Left ventricle myocardium inferior (tissue), 1 donor: Measurements from ENCODE around the gene RRAGC. TPM values are rescaled to one million over a fixed set of nuclear protein-coding genes. Genes with fewer than 3 reads are reported as not detected.

Experiments used
- DNase-seq: peaks from one replicate; pipeline ENCODE4 v3.0.0-alpha.2; 2020
- H3K27ac ChIP-seq: fragments of 200-600 bp; replicated peaks from 2 replicates; pipeline ENCODE4 v1.8.0; 2021
- H3K27me3 ChIP-seq: fragments of 200-600 bp; 2 replicates; pipeline ENCODE4 v1.8.0; 2021; ENCODE audit warnings: low read depth
- H3K36me3 ChIP-seq: fragments of 200-600 bp; 2 replicates; pipeline ENCODE4 v1.8.0; 2021
- H3K4me1 ChIP-seq: fragments of 200-600 bp; 2 replicates; pipeline ENCODE4 v1.8.0; 2021
- H3K4me3 ChIP-seq: fragments of 200-600 bp; 2 replicates; pipeline ENCODE4 v1.8.0; 2021; ENCODE audit warnings: mild to moderate bottlenecking, moderate library complexity
- H3K9me3 ChIP-seq: fragments of 200-600 bp; replicated peaks from 2 replicates; pipeline ENCODE4 v1.8.0; 2021
- CTCF ChIP-seq: fragments of 200-600 bp; IDR thresholded peaks from 2 replicates; pipeline ENCODE4 v1.8.0; 2021; ENCODE audit warnings: antibody characterized with exemption, mild to moderate bottlenecking, borderline replicate concordance
- intact Hi-C: fragments of 100-400 bp; cut with micrococcal nuclease; formaldehyde crosslinking; loops from one replicate; pipeline ENCODE4 v1.11.0; 2022
- total RNA-seq: library from RNA; stranded (reverse); fragmentation: NEBNext Ultra II Directional; extraction: Animal tissue kit (Norgen Biotek cat#: 25700); gene quantifications from one replicate; pipeline ENCODE4 v1.2.1, GENCODE V29; 2021
- donor health status: DM: no; HTN: yes; CAD: no; lungs with severe emphysema.

The RRAGC gene
- total RNA-seq, 1 donor from 2014 or later = 20.0 TPM

GRCh38 chr1:38896169-38896568, 36.6 kb upstream of the RRAGC start:
- Histone ChIP-seq H3K27me3 (no peaks in the 10 kb centered on the region), H3K9me3 (no peaks in the 10 kb centered on the region), H3K36me3 (no peaks in the 10 kb centered on the region), H3K27ac (no peak overlapping the region), H3K4me3 (no peak overlapping the region), H3K4me1 (peaks cover 11% of the 10 kb centered on the region)
- intact Hi-C loops = no loop called here
- DNase-seq = no peak
- no peak for TF ChIP-seq CTCF

- Histone ChIP-seq H3K27ac (no peak overlapping the region), H3K36me3 (peaks cover 9% of the 10 kb centered on the region), H3K27me3 (no peaks in the 10 kb centered on the region), H3K9me3 (no peaks in the 10 kb centered on the region), H3K4me1 (no peaks in the 10 kb centered on the region), H3K4me3 (no peak overlapping the region)
- intact Hi-C loops = no loop called here
- no peak for TF ChIP-seq CTCF
- DNase-seq = no peak
These were observed 33.4 kb upstream of the RRAGC start for GRCh38 chr1:38892976-38893375.

GRCh38 chr1:38891753-38892152, 32.2 kb upstream of the RRAGC start:
- Histone ChIP-seq H3K27ac (no peak overlapping the region), H3K27me3 (no peaks in the 10 kb centered on the region), H3K9me3 (no peaks in the 10 kb centered on the region), H3K36me3 (peaks cover 9% of the 10 kb centered on the region), H3K4me3 (no peak overlapping the region), H3K4me1 (no peaks in the 10 kb centered on the region)
- TF ChIP-seq CTCF = no peak
- DNase-seq = no peak
- intact Hi-C loops = no loop called here

GRCh38 chr1:38889589-38889988, 30.0 kb upstream of the RRAGC start:
- Histone ChIP-seq H3K36me3 (peaks cover 9% of the 10 kb centered on the region), H3K9me3 (no peaks in the 10 kb centered on the region), H3K27me3 (no peaks in the 10 kb centered on the region), H3K4me3 (no peak overlapping the region), H3K4me1 (no peaks in the 10 kb centered on the region), H3K27ac (no peak overlapping the region)
- no peak for DNase-seq
- no peak for TF ChIP-seq CTCF
- intact Hi-C loops = no loop called here

- H3K4me3 ChIP-seq = no peak overlapping the region
- no peaks in the 10 kb centered on the region for H3K4me1 ChIP-seq
- intact Hi-C loops = no loop called here
- no peak for TF ChIP-seq CTCF
- H3K27ac ChIP-seq = no peak overlapping the region
- no peak for DNase-seq
- H3K27me3 ChIP-seq = no peaks in the 10 kb centered on the region
- peaks cover 9% of the 10 kb centered on the region for H3K36me3 ChIP-seq
- H3K9me3 ChIP-seq = no peaks in the 10 kb centered on the region
These were observed 29.1 kb upstream of the RRAGC start for GRCh38 chr1:38888423-38889333.
